HEK293T (cell line): ENCODE measurements around the gene MCRIP2.

Source experiments
- ARNT ChIP-seq: fragments of 450-650 bp; IDR thresholded peaks from 2 replicates; pipeline ENCODE4 v1.6.1; 2017; ENCODE audit warnings: mild to moderate bottlenecking
- ELF4 ChIP-seq: fragments of 450-650 bp; IDR thresholded peaks from 2 replicates; pipeline ENCODE4 v1.6.1; 2017; ENCODE audit warnings: antibody characterized with exemption
- FOXA1 ChIP-seq: fragments of 450-650 bp; IDR thresholded peaks from 2 replicates; pipeline ENCODE4 v1.6.1; 2016; ENCODE audit warnings: mild to moderate bottlenecking
- FOXM1 ChIP-seq: fragments of 450-650 bp; IDR thresholded peaks from 2 replicates; pipeline ENCODE4 v1.6.1; 2017; ENCODE audit warnings: mild to moderate bottlenecking, borderline replicate concordance
- HDGF ChIP-seq: fragments of 450-650 bp; IDR thresholded peaks from 2 replicates; pipeline ENCODE4 v1.6.1; 2017; ENCODE audit warnings: antibody characterized with exemption, borderline replicate concordance
- L3MBTL2 ChIP-seq: fragments of 450-650 bp; conservative IDR thresholded peaks from 2 replicates; pipeline ENCODE4 v1.6.1; 2016; ENCODE audit warnings: mild to moderate bottlenecking
- LEF1 ChIP-seq: fragments of 450-650 bp; IDR thresholded peaks from 2 replicates; pipeline ENCODE4 v1.6.1; 2017; ENCODE audit warnings: mild to moderate bottlenecking, borderline replicate concordance
- NFRKB ChIP-seq: fragments of 450-650 bp; IDR thresholded peaks from 2 replicates; pipeline ENCODE4 v1.6.1; 2016; ENCODE audit warnings: mild to moderate bottlenecking, moderate library complexity
- SP1 ChIP-seq: fragments of 450-650 bp; IDR thresholded peaks from 2 replicates; pipeline ENCODE4 v1.6.1; 2017
- SUZ12 ChIP-seq: fragments of 450-650 bp; IDR thresholded peaks from 2 replicates; pipeline ENCODE4 v1.6.1; 2016; ENCODE audit warnings: mild to moderate bottlenecking
- ZNF384 ChIP-seq: fragments of 450-650 bp; IDR thresholded peaks from 2 replicates; pipeline ENCODE4 v1.6.1; 2016
- TF ChIP-seq, protein P1 (sequence below): fragments of 450-650 bp; IDR thresholded peaks from 2 replicates; pipeline ENCODE4 v1.6.1; 2016

DNA sequence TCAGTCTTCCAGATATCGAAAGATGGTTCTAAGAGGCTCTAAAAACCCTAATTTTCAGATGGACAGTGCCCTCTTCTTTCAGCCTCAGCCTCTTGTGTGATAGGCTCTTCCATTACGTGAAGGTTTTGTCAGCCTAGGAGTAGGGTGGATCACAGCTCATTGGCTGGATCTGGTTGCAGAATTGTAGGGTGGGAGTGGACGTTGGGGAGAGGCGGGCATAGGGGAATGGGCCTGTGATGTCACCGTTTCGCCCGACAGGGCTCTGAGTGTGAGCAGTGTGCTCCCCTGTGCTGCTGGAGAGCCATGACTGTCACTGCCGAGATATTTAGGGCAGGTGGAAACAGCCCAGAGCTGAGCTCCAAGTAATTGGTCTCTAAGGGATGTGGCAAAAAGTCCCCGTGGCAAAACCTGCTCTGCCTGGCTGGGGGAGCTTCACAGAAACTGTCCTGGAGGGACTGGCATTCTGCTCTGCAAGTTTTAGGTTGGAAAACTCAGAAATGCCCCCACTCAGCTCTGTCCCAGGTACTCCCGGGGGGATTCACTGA, 17.0 kb upstream of the MCRIP2 start:
- TF ChIP-seq ARNT, result no peak
- no peak for TF ChIP-seq HDGF
- TF ChIP-seq SP1, result no peak
- TF ChIP-seq NFRKB, result no peak
- TF ChIP-seq SUZ12, result no peak
- no peak for TF ChIP-seq ELF4
- no peak for TF ChIP-seq LEF1
- no peak for TF ChIP-seq FOXM1
- TF ChIP-seq FOXA1, result no peak
- no peak for TF ChIP-seq ZNF384
- TF ChIP-seq, protein P1, sequence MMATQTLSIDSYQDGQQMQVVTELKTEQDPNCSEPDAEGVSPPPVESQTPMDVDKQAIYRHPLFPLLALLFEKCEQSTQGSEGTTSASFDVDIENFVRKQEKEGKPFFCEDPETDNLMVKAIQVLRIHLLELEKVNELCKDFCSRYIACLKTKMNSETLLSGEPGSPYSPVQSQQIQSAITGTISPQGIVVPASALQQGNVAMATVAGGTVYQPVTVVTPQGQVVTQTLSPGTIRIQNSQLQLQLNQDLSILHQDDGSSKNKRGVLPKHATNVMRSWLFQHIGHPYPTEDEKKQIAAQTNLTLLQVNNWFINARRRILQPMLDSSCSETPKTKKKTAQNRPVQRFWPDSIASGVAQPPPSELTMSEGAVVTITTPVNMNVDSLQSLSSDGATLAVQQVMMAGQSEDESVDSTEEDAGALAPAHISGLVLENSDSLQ, result no peak
- no peak for TF ChIP-seq L3MBTL2
